Kidney (tissue), 14 donors: ENCODE results near the gene KNG1. TPM values are rescaled to one million over a fixed set of nuclear protein-coding genes. Genes with fewer than 3 reads are reported as not detected.

Source experiments
- DNase-seq, 5 donors: peaks; one replicate each; pipeline ENCODE4 v3.0.0-alpha.2; 2013 to 2020
- FAIRE-seq: peaks from 2 replicates; lab custom pipeline; 2012; peaks lifted over from hg19 to GRCh38; lab: Jason Lieb, UNC
- H3K27ac ChIP-seq, 2 donors: one replicate each; pipeline ENCODE4 v1.7.0; 2013; ENCODE audit warnings: low read depth in 2 of 2, low read length in 2 of 2, inconsistent platforms in 1 of 2
- H3K27me3 ChIP-seq: one replicate; pipeline ENCODE4 v1.7.1; 2013; ENCODE audit warnings: low read length, inconsistent platforms; ENCODE audit not compliant: control insufficient read depth, insufficient read depth
- H3K36me3 ChIP-seq, 3 donors: one replicate each; pipeline versions ENCODE4 v1.7.0 to v1.7.1; 2013; ENCODE audit warnings: low read length in 3 of 3, control low read depth in 1 of 3, inconsistent platforms in 1 of 3; ENCODE audit not compliant: insufficient read depth in 3 of 3, control insufficient read depth in 2 of 3
- H3K4me1 ChIP-seq, 3 donors: one replicate each; pipeline versions ENCODE4 v1.7.0 to v1.7.1; 2013; ENCODE audit warnings: low read length in 3 of 3, inconsistent platforms in 1 of 3, low read depth in 1 of 3; ENCODE audit not compliant: control insufficient read depth in 2 of 3, insufficient read depth in 2 of 3
- H3K4me3 ChIP-seq, 3 donors: one replicate each; pipeline versions ENCODE4 v1.7.0 to v1.8.1; 2013; ENCODE audit warnings: low read length in 3 of 3, control low read depth in 1 of 3, inconsistent platforms in 1 of 3
- H3K9ac ChIP-seq, 3 donors: one replicate each; pipeline versions ENCODE4 v1.7.0 to v1.7.1; 2013; ENCODE audit warnings: low read length in 3 of 3, control low read depth in 1 of 3, inconsistent platforms in 1 of 3
- H3K9me3 ChIP-seq, 3 donors: one replicate each; pipeline versions ENCODE4 v1.7.0 to v1.7.1; 2013; ENCODE audit warnings: low read length in 3 of 3, control low read depth in 1 of 3, inconsistent platforms in 1 of 3; ENCODE audit not compliant: control insufficient read depth in 2 of 3, insufficient read depth in 1 of 3
- intact Hi-C: fragments of 100-400 bp; cut with DNase I; formaldehyde crosslinking; loops from one replicate; pipeline ENCODE4 v1.11.1; 2022
- polyA plus RNA-seq: library from polyadenylated mRNA; stranded (reverse); fragments of 350-450 nt; fragmentation: Illumina TruSeq; extraction: RNeasy Lipid Tissue Mini Kit (QIAGEN cat#74804); gene quantifications from one replicate; pipeline ENCODE4 v1.2.3, GENCODE V29; 2014; ENCODE audit warnings: low read depth, low replicate concordance; ENCODE audit not compliant: insufficient read depth
- total RNA-seq: library from RNA; stranded (reverse); fragmentation: NEBNext Ultra II Directional; extraction: Animal tissue kit (Norgen Biotek cat#: 25700); gene quantifications from one replicate; pipeline ENCODE4 v1.2.1, GENCODE V29; 2021
- TF ChIP-seq, protein P1 (sequence below): IDR thresholded peaks from 3 replicates; pipeline ENCODE4 v1.5.1; 2012; ENCODE audit warnings: mild to moderate bottlenecking, moderate library complexity, borderline replicate concordance; ENCODE audit not compliant: insufficient read depth; ENCODE audit errors: extremely low read depth
- donor health status: control.
- donor health status: control.
- donor health status: control.
- donor health status: control.
- donor health status: control.
- donor health status: DM: yes; HTN: yes; CAD: no.
- donor health status: Normal renal cell carcinoma (clear cell type).

The KNG1 gene
- total and polyA plus RNA-seq, 2 donors from 2014 or later = 8.7 to 710 TPM

DNA sequence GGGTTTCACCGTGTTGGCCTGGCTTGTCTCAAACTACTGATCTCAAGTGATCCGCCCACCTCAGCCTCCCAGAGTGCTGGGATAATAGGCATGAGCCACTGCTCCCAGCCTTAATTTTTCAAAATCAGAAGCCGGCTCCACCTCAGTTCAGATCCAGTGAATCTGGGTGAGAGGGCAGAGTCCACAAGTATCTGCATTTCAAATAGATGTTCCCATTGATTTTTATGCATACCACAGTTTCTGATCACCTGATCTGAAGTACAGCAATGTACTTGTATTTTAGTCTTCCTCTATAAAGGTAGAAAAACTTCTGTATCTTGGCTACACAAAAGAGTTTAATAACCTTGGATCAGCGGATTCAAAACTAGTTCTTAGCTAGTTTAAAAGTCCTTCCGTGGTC, 62.0 kb downstream of the KNG1 start:
- H3K9ac ChIP-seq = no peak overlapping the region
- no peak overlapping the region for H3K27ac ChIP-seq
- intact Hi-C loops = no loop called here
- no peak for FAIRE-seq
- H3K27me3 ChIP-seq = no peaks in the 10 kb centered on the region
- TF ChIP-seq, protein P1, sequence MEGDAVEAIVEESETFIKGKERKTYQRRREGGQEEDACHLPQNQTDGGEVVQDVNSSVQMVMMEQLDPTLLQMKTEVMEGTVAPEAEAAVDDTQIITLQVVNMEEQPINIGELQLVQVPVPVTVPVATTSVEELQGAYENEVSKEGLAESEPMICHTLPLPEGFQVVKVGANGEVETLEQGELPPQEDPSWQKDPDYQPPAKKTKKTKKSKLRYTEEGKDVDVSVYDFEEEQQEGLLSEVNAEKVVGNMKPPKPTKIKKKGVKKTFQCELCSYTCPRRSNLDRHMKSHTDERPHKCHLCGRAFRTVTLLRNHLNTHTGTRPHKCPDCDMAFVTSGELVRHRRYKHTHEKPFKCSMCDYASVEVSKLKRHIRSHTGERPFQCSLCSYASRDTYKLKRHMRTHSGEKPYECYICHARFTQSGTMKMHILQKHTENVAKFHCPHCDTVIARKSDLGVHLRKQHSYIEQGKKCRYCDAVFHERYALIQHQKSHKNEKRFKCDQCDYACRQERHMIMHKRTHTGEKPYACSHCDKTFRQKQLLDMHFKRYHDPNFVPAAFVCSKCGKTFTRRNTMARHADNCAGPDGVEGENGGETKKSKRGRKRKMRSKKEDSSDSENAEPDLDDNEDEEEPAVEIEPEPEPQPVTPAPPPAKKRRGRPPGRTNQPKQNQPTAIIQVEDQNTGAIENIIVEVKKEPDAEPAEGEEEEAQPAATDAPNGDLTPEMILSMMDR = no peak
- H3K4me1 ChIP-seq = no peaks in the 10 kb centered on the region
- no peak for DNase-seq
- H3K4me3 ChIP-seq = no peak overlapping the region
- H3K9me3 ChIP-seq = no peaks in the 10 kb centered on the region
- H3K36me3 ChIP-seq = peaks cover 0 to under 1% (median 0%) of the 10 kb centered on the region in 3 donors

DNA sequence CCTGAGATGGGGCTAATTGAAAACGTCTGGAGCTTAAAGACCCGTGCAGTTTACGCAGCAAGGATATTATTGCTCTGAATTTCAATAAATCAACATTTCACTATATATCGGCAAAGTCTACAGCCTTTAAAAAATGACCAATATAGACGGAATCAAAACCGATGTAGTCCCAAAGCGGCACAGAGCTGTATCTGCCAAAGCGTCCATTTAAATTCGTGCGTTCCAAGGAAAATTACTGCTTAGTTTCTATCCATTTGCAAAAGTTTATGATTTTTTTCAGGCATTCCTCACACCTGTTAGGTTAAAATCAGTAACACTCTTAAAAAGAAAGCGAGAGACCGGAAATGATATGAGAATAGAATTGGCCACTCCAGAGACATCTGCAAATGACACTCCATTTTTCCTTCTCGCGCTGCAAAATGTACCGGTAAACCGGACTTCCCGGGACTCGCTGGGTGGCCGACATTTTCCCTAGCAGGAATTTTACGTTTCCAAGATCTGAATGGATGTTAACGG, 65.4 kb downstream of the KNG1 start:
- peaks cover 11 to 24% (median 21%) of the 10 kb centered on the region in 3 donors for H3K4me1 ChIP-seq
- TF ChIP-seq, protein P1 = no peak
- H3K9me3 ChIP-seq = no peaks in the 10 kb centered on the region
- FAIRE-seq (no peak), DNase-seq (no peak)
- peaks cover 32 to 33% (median 32%) of the 10 kb centered on the region in 3 donors for H3K36me3 ChIP-seq
- intact Hi-C loops = no loop called here
- peak overlapping the region; percentile 96 to 99 for H3K27ac ChIP-seq
- H3K9ac ChIP-seq = peak overlapping the region; percentile 27 to 100 (median 80)
- no peaks in the 10 kb centered on the region for H3K27me3 ChIP-seq
- H3K4me3 ChIP-seq = peak overlapping the region; percentile 99 to 100 (median 100)

DNA sequence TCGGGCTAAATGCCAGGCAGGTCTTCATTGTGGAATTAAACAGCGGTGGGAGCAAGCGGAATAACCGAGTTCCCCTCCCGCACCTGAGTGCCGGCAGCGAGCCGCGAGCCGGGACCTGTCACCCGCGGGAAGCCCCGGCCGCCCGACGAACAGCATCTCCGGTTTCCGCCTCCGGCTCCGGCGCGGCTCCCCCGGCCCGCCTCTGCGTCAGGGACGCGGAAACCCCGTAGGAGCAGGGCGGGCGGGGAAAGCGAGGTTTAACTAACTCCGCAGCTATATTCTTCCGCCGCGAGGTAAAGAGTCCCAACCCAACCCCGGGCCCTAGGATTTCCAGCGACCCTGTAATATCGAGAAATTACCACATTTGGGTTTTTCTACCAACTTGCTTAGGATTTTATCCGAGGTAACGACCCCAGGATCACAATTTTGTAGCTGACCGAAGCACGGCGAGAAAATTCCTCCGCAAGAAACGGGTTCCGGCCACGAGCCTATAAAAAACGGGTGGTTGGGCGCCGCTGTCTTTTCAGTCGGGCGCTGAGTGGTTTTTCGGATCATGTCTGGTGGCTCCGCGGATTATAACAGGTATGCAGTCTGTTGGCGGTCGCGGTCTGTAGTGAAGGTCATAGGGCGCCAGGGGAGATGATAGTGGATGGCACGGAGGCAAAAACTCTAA, 66.0 kb downstream of the KNG1 start, which contains the start of gene EIF4A2:
TSS of gene EIF4A2 (plus strand) at position 520 of the 673 bp plus-strand sequence. CDS start at position 554, 34 bp downstream.
- Histone ChIP-seq H3K9ac (peak within 1 kb of the TSS; percentile 99 to 100 (median 100)), H3K4me3 (peak within 1 kb of the TSS; percentile 99 to 100 (median 100)), H3K27ac (peak within 1 kb of the TSS; percentile 96 to 99), H3K27me3 (no peaks in the 10 kb centered on the region), H3K4me1 (peaks cover 11 to 27% (median 24%) of the 10 kb centered on the region in 3 donors), H3K9me3 (no peaks in the 10 kb centered on the region), H3K36me3 (peaks cover 36 to 38% (median 37%) of the 10 kb centered on the region in 3 donors)
- intact Hi-C loops = no loop called here
- TF ChIP-seq, protein P1 = no peak
- FAIRE-seq = no peak
- DNase-seq = peak; percentile 91 to 97 (median 96)
